GM13976 (cell line): Measurements from ENCODE around the gene TSHZ2.
"Not testable (repeated sequence)": the region's sequence is repeated elsewhere in the genome, so short reads cannot be mapped to it uniquely, and the experiment has no call there.

Source experiments
- DNase-seq: peaks from one replicate; pipeline ENCODE4 v3.0.0; 2012; ENCODE audit warnings: low spot score
- CTCF ChIP-seq: IDR thresholded peaks from 2 replicates; pipeline ENCODE4 v1.5.1; 2012; ENCODE audit warnings: borderline replicate concordance, mild to moderate bottlenecking; ENCODE audit not compliant: insufficient read depth; ENCODE audit errors: extremely low read depth, missing control alignments, control extremely low read depth
- in situ Hi-C: fragments of 300-500 bp; cut with MboI; formaldehyde crosslinking; loops from one replicate; pipeline ENCODE4 v1.12.0; 2022; ENCODE audit warnings: low sequenced_read_pairs, mixed read lengths, inconsistent platforms; ENCODE audit not compliant: unreplicated experiment

TSHZ2 gene

GRCh38 chr20:53448875-53449274, 476.7 kb downstream of the TSHZ2 start:
- in situ Hi-C loops, result no loop called here
- no peak for TF ChIP-seq CTCF
- DNase-seq, result no peak

- in situ Hi-C loops, result no loop called here
- no peak for DNase-seq
- TF ChIP-seq CTCF, result no peak
Measured at GRCh38 chr20:53453076-53453475, 480.9 kb downstream of the TSHZ2 start.

DNA sequence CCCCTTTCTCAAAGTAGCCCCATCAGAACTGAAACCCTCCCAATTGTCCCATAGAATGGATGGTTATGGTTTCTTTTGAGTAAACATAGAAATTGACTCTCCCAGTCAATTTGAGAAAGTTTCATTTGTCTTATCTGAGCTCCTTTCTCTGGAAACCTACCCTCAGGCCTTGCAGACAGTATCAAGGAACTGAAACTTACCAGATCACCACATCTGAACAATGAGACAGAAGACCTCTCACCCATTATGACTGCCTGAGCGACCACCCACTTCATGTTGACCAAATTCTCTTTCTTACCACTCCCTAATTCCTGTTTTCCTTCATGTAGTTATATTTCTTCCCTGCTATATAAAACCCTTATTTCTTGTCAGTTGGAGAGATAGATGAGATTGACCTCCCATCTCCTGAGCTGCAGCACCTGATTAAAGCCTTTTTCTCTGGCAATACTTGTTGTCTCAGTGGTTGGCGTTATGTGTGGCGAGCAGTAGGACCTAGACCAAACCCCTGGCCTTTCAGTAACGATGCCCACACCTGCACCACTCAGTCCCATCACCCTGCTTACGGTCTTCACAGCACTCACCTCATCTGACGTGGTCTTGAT, 482.6 kb downstream of the TSHZ2 start:
- no peak for DNase-seq
- in situ Hi-C loops, result no loop called here
- no peak for TF ChIP-seq CTCF

DNA sequence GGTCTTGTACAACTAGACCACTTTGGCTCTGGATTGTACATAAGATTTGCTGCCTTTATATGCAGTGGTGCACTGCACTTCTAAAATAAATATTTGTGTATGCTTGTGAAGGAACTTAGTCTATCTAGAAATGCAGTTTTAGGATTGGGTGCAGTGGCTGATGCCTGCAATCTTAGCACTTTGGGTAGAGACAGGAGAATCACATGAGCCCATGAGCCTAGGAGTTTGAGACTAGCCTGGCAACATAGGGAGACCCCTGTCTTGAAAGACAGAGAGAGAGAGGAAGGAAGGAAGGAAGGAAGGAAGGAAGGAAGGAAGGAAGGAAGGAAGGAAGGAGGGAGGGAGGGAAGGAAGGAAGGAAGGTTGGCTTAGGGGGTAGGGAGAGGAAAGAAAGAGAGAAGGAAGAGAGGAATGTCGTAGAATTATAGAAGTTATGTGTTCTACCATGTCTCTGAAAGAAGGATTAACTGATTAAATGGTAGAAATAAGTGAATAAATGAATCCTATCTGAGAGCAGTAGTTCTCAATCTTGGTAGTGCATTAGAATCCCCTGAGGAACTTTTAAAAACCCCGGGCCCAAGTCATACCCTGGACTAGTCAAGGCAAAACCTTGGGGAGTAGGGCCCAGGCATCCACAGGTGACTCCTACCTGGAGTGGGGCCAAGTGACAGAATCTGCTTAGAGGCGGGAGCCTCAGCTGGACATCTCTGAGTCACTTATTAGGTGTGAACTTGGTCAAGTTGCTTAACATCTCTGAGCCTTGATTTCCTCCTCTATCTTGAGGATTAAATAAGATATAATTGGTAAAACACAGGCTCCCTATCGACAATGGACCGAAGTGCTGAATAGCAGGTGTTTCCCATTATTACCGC, 491.2 kb downstream of the TSHZ2 start:
- in situ Hi-C loops, result no loop called here
- TF ChIP-seq CTCF, result no peak
- no peak for DNase-seq

DNA sequence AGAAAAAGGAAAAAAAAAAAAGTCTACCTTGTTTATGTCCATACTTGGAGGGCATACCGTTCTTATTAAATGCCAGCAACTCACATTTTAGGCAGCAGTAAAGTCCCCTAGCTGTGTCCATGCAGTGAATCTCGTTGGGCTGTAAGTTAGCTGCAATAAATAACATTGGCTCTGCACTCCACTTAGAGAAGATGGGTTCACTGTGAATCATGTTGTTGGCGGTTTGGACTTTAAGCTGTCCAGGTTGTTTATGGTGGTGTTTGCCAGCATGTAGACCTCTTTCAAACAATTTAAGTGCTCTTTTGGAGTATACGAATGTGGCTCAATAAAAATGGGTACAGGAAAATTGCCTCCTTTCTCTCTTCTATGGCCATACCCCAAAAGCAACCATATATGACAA, 494.1 kb downstream of the TSHZ2 start:
- TF ChIP-seq CTCF, result no peak
- no peak for DNase-seq
- in situ Hi-C loops, result no loop called here

GRCh38 chr20:53468587-53468986, 496.4 kb downstream of the TSHZ2 start:
- DNase-seq, result peak; percentile 46
- no peak for TF ChIP-seq CTCF
- in situ Hi-C loops, result no loop called here

- DNase-seq, in situ Hi-C loops: not testable (repeated sequence)
Measured at GRCh38 chr20:53472859-53473258, 500.7 kb downstream of the TSHZ2 start.
